Glutamatergic neuron (in vitro differentiated cells): ENCODE results near the gene RAD18. TPM values are rescaled to one million over a fixed set of nuclear protein-coding genes. Genes with fewer than 3 reads are reported as not detected.

Experiments
- DNase-seq: peaks from one replicate; pipeline ENCODE4 v3.0.0; 2022
- H3K27ac Mint-ChIP-seq: one replicate; pipeline ENCODE4 v1.8.0; 2020; ENCODE audit warnings: mild to moderate bottlenecking, mixed read lengths, inconsistent platforms; ENCODE audit not compliant: unreplicated experiment
- H3K27me3 Mint-ChIP-seq: one replicate; pipeline ENCODE4 v1.8.0; 2020; ENCODE audit warnings: mild to moderate bottlenecking, moderate library complexity, mixed read lengths, inconsistent platforms; ENCODE audit not compliant: unreplicated experiment
- H3K36me3 Mint-ChIP-seq: one replicate; pipeline ENCODE4 v1.8.0; 2020; ENCODE audit warnings: mild to moderate bottlenecking, mixed read lengths, inconsistent platforms; ENCODE audit not compliant: unreplicated experiment
- H3K4me1 Mint-ChIP-seq: one replicate; pipeline ENCODE4 v1.8.0; 2020; ENCODE audit warnings: mild to moderate bottlenecking, low read depth, mixed read lengths, inconsistent platforms; ENCODE audit not compliant: unreplicated experiment
- H3K4me3 Mint-ChIP-seq: one replicate; pipeline ENCODE4 v1.8.0; 2020; ENCODE audit warnings: mild to moderate bottlenecking, mixed read lengths, inconsistent platforms; ENCODE audit not compliant: unreplicated experiment
- H3K9me3 Mint-ChIP-seq: one replicate; pipeline ENCODE4 v1.8.0; 2020; ENCODE audit warnings: mild to moderate bottlenecking, moderate library complexity, mixed read lengths, inconsistent platforms; ENCODE audit not compliant: unreplicated experiment
- CTCF ChIP-seq: fragments of 200-600 bp; sonication (generic); IDR thresholded peaks from one replicate; pipeline ENCODE4 v1.5.0; 2021; ENCODE audit not compliant: partially characterized antibody, unreplicated experiment
- total RNA-seq: library from RNA; stranded (reverse); fragmentation: NEBNext Ultra II Directional; extraction: Animal tissue kit (Norgen Biotek cat#: 25700); gene quantifications from one replicate; pipeline ENCODE4 v1.2.1, GENCODE V29; 2021; ENCODE audit not compliant: unreplicated experiment

RAD18 gene
- total RNA-seq, 1 donor from 2014 or later: 11.9 TPM

- DNase-seq: no peak
- H3K27ac Mint-ChIP-seq: no peak overlapping the region
- no peaks in the 10 kb centered on the region for H3K27me3 Mint-ChIP-seq
- H3K9me3 Mint-ChIP-seq: no peaks in the 10 kb centered on the region
- peaks cover 5% of the 10 kb centered on the region for H3K36me3 Mint-ChIP-seq
- no peaks in the 10 kb centered on the region for H3K4me1 Mint-ChIP-seq
- no peak overlapping the region for H3K4me3 Mint-ChIP-seq
- TF ChIP-seq CTCF: no peak
Measured at GRCh38 chr3:8868996-8869395, 94.3 kb downstream of the RAD18 start.

DNA sequence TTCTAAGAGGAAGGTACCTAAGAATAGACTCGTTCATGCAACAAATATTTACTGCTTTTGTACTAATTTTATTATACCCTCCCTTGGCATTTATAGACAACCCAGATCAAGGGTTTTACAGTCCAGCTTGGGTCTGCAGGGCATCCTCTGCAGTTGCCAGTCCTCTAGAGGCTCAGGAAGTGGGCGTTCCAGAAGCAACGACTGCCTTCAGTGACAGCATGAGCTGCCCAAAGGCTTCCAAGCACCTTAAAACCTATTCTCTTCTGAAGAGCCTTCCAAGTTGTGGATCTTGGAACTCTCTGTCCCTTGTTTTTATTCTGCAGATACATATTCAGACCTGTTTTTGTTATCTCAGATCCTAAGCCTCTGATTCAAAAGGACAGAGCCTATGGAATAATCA is 95.6 kb downstream of the RAD18 start:
- no peaks in the 10 kb centered on the region for H3K9me3 Mint-ChIP-seq
- no peak for TF ChIP-seq CTCF

GRCh38 chr3:8865697-8866096 is 97.6 kb downstream of the RAD18 start:
- TF ChIP-seq CTCF: no peak
- Mint-ChIP-seq H3K4me3 (no peak overlapping the region), H3K27ac (no peak overlapping the region), H3K9me3 (no peaks in the 10 kb centered on the region), H3K27me3 (peaks cover 2% of the 10 kb centered on the region), H3K4me1 (no peaks in the 10 kb centered on the region), H3K36me3 (peaks cover 5% of the 10 kb centered on the region)
- DNase-seq: no peak

More for the DNA sequence above, 95.6 kb downstream of the RAD18 start:
- no peaks in the 10 kb centered on the region for H3K4me1 Mint-ChIP-seq
- peaks cover 2% of the 10 kb centered on the region for H3K27me3 Mint-ChIP-seq
- H3K36me3 Mint-ChIP-seq: peaks cover 5% of the 10 kb centered on the region
- H3K27ac Mint-ChIP-seq: no peak overlapping the region
- DNase-seq: no peak
- H3K4me3 Mint-ChIP-seq: no peak overlapping the region

DNA sequence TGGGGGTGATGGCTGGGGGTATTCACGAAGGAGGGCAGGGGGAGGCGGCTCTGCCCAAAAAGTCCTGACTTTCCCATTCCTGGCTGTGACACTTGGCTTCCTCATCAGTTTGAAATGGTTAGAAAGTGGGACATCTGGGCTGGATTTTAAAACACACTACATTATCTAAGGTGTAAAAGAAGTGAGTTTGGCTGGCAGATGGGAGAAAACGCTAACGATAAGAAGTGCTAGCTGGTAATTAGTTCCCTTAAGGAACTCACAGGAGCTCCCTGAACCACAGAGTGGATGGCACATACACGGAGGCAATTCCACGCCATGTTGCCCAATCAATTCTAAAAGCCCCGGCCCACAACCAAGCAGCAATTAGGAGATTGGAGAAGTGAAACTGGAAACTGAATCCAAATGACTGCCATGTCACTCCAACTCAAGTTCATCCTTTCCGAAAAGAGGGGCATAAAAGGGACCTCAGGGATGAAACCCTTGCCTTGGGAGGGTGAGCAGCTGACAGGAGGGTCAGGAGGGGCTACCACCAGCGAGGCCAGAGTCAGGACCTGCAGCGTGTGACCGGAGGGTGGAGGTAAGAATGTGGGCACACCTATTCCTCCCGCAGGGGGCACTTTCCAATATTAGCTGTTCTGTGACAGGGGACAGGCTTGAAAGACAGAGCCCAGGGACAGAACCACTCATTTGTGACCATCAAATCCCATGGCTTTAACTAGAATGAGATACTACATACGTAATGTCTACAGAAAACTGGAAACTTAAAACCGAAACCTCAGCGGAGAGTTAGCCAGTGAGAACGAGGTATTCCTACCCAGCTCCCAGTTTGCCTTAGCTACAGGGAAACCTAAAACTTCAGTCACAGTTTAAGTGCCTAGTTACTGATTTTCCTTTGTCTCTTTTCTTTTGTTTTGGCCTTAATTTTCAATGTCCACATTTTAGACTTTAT is 98.6 kb downstream of the RAD18 start:
- no peaks in the 10 kb centered on the region for H3K9me3 Mint-ChIP-seq
- no peak overlapping the region for H3K4me3 Mint-ChIP-seq
- H3K4me1 Mint-ChIP-seq: no peaks in the 10 kb centered on the region
- no peak overlapping the region for H3K27ac Mint-ChIP-seq
- no peaks in the 10 kb centered on the region for H3K36me3 Mint-ChIP-seq
- TF ChIP-seq CTCF: no peak
- DNase-seq: no peak
- H3K27me3 Mint-ChIP-seq: peaks cover 2% of the 10 kb centered on the region

- Mint-ChIP-seq H3K9me3 (no peaks in the 10 kb centered on the region), H3K4me3 (no peak overlapping the region), H3K27ac (no peak overlapping the region), H3K27me3 (peaks cover 2% of the 10 kb centered on the region), H3K4me1 (no peaks in the 10 kb centered on the region), H3K36me3 (no peaks in the 10 kb centered on the region)
- DNase-seq: no peak
- no peak for TF ChIP-seq CTCF
Measured at GRCh38 chr3:8863891-8864290, 99.4 kb downstream of the RAD18 start.
